Lower lobe of right lung (tissue), 2 donors: ENCODE data around the gene TRPV4. TPM values are rescaled to one million over a fixed set of nuclear protein-coding genes. Genes with fewer than 3 reads are reported as not detected.

Source experiments
- ATAC-seq, 2 donors: fragments of 200-7000 bp; cut with Tn5 transposase; one replicate each; pipeline ENCODE4 v1.9.1; 2020 to 2022; ENCODE audit warnings: mild to moderate bottlenecking in 2 of 2, moderate library complexity in 2 of 2
- DNase-seq: peaks from one replicate; pipeline ENCODE4 v3.0.0-alpha.2; 2020
- H3K27ac ChIP-seq: fragments of 200-600 bp; one replicate; pipeline ENCODE4 v1.8.0; 2022
- H3K27me3 ChIP-seq: fragments of 200-600 bp; one replicate; pipeline ENCODE4 v1.8.0; 2022; ENCODE audit warnings: low read depth
- H3K36me3 ChIP-seq: fragments of 200-600 bp; one replicate; pipeline ENCODE4 v1.8.0; 2022; ENCODE audit warnings: mild to moderate bottlenecking
- H3K4me1 ChIP-seq: fragments of 200-600 bp; one replicate; pipeline ENCODE4 v1.8.0; 2022
- H3K4me3 ChIP-seq: fragments of 200-600 bp; one replicate; pipeline ENCODE4 v1.8.0; 2022; ENCODE audit warnings: mild to moderate bottlenecking
- H3K9me3 ChIP-seq: fragments of 200-600 bp; one replicate; pipeline ENCODE4 v1.8.0; 2022
- CTCF ChIP-seq: fragments of 200-600 bp; IDR thresholded peaks from one replicate; pipeline ENCODE4 v1.8.0; 2022; ENCODE audit warnings: antibody characterized with exemption, mild to moderate bottlenecking
- intact Hi-C: fragments of 100-400 bp; cut with DNase I; formaldehyde crosslinking; loops from one replicate; pipeline ENCODE4 v1.11.0; 2022
- total RNA-seq: library from RNA; stranded (reverse); fragmentation: NEBNext Ultra II Directional; extraction: Animal tissue kit (Norgen Biotek cat#: 25700); gene quantifications from one replicate; pipeline ENCODE4 v1.2.1, GENCODE V29; 2021
- donor health status: DM: no; HTN: yes; CAD: no; lungs with severe emphysema.

TRPV4 gene
- total RNA-seq, 1 donor from 2014 or later: 7.7 TPM

- Histone ChIP-seq H3K27ac (no peak overlapping the region), H3K27me3 (no peaks in the 10 kb centered on the region), H3K4me3 (no peak overlapping the region), H3K9me3 (no peaks in the 10 kb centered on the region), H3K4me1 (peaks cover 11% of the 10 kb centered on the region), H3K36me3 (no peaks in the 10 kb centered on the region)
- ATAC-seq (no peak), DNase-seq (no peak)
- no peak for TF ChIP-seq CTCF
- intact Hi-C loops: no loop called here
These were observed 8.8 kb upstream of the TRPV4 start for GRCh38 chr12:109842021-109842420.

- H3K36me3 ChIP-seq: no peaks in the 10 kb centered on the region
- no peak for TF ChIP-seq CTCF
These were observed 8.2 kb upstream of the TRPV4 start for GRCh38 chr12:109841356-109841755.

GRCh38 chr12:109840305-109841074 lies 7.3 kb upstream of the TRPV4 start:
- Histone ChIP-seq H3K4me3 (no peak overlapping the region), H3K36me3 (no peaks in the 10 kb centered on the region), H3K27ac (no peak overlapping the region), H3K4me1 (peaks cover 6% of the 10 kb centered on the region), H3K9me3 (no peaks in the 10 kb centered on the region), H3K27me3 (no peaks in the 10 kb centered on the region)
- TF ChIP-seq CTCF: no peak
- intact Hi-C loops: no loop called here
- ATAC-seq: peak in 1 of 2 donors; percentile 18
- peak; percentile 54 for DNase-seq

More at GRCh38 chr12:109841356-109841755, 8.2 kb upstream of the TRPV4 start:
- no peak for DNase-seq
- Histone ChIP-seq H3K4me3 (no peak overlapping the region), H3K4me1 (peaks cover 11% of the 10 kb centered on the region), H3K9me3 (no peaks in the 10 kb centered on the region), H3K27me3 (no peaks in the 10 kb centered on the region), H3K27ac (no peak overlapping the region)
- intact Hi-C loops: no loop called here
- no peak for ATAC-seq

- Histone ChIP-seq H3K9me3 (no peaks in the 10 kb centered on the region), H3K27me3 (no peaks in the 10 kb centered on the region), H3K4me3 (no peak overlapping the region), H3K27ac (no peak overlapping the region), H3K4me1 (no peaks in the 10 kb centered on the region), H3K36me3 (no peaks in the 10 kb centered on the region)
- intact Hi-C loops: no loop called here
- no peak for TF ChIP-seq CTCF
- no peak for DNase-seq
- no peak for ATAC-seq
These were observed 6.2 kb upstream of the TRPV4 start for GRCh38 chr12:109839444-109839843.

GRCh38 chr12:109836916-109837315 lies 3.7 kb upstream of the TRPV4 start:
- ATAC-seq (no peak), DNase-seq (no peak)
- no peaks in the 10 kb centered on the region for H3K9me3 ChIP-seq
- no peak overlapping the region for H3K4me3 ChIP-seq
- peaks cover 4% of the 10 kb centered on the region for H3K4me1 ChIP-seq
- no peak overlapping the region for H3K27ac ChIP-seq
- TF ChIP-seq CTCF: no peak
- peaks cover 13% of the 10 kb centered on the region for H3K27me3 ChIP-seq
- intact Hi-C loops: no loop called here
- no peaks in the 10 kb centered on the region for H3K36me3 ChIP-seq
